ENCODE measurements around the gene LY6G6C. TPM values are rescaled to one million over a fixed set of nuclear protein-coding genes. Genes with fewer than 3 reads are reported as not detected.
A peak's percentile ranks its signal among the peaks of the same experiment; 100 is the strongest.

LY6G6C gene
- total RNA-seq, 4 donors from 2014 or later: 0.53 to 14.6 (median 2.4) TPM

GRCh38 chr6:31702405-31702818 is 19.1 kb downstream of the LY6G6C start:
- intact Hi-C loops (cut with DNase I): no loop called here
- peak overlapping the region; percentile 96 to 99 (median 99) for H3K27ac ChIP-seq
- peaks cover 14 to 48% (median 21%) of the 10 kb centered on the region in 3 donors for H3K4me1 ChIP-seq
- H3K9me3 ChIP-seq: no peaks in the 10 kb centered on the region
- WGBS, 2 donors: 0 to 1% methylated on average over 10 of the region's 10 CpGs
- TF ChIP-seq CTCF (IDR thresholded peaks at IDR 0.05): no peak
- TF ChIP-seq POLR2A (IDR thresholded peaks at IDR 0.05): no peak
- H3K36me3 ChIP-seq: peaks cover 0 to 38% (median 4%) of the 10 kb centered on the region in 3 donors
- H3K27me3 ChIP-seq: no peaks in the 10 kb centered on the region
- DNase-seq: no peak
- peak overlapping the region; percentile 64 to 96 (median 81) for H3K4me3 ChIP-seq

GRCh38 chr6:31701666-31702404 is 19.7 kb downstream of the LY6G6C start:
- TF ChIP-seq CTCF (IDR thresholded peaks at IDR 0.05) (no peak), POLR2A (IDR thresholded peaks at IDR 0.05) (no peak)
- Histone ChIP-seq H3K4me3 (peak overlapping the region; percentile 64 to 96 (median 81)), H3K27ac (peak overlapping the region in 3 of 4 donors; percentile 96 to 99 (median 99)), H3K36me3 (peaks cover 0 to 44% (median 5%) of the 10 kb centered on the region in 3 donors), H3K27me3 (no peaks in the 10 kb centered on the region), H3K9me3 (no peaks in the 10 kb centered on the region), H3K4me1 (peaks cover 14 to 48% (median 21%) of the 10 kb centered on the region in 3 donors)
- no peak for DNase-seq
- WGBS, 2 donors: 21 to 39% methylated on average over 4 to 7 of the region's 7 CpGs
- intact Hi-C loops (cut with DNase I): no loop called here

GRCh38 chr6:31700740-31701401 is 20.7 kb downstream of the LY6G6C start:
- no peak for DNase-seq
- Histone ChIP-seq H3K27me3 (no peaks in the 10 kb centered on the region), H3K4me3 (no peak overlapping the region), H3K9me3 (no peaks in the 10 kb centered on the region), H3K27ac (peak overlapping the region in 1 of 4 donors; percentile 99), H3K4me1 (peaks cover 14 to 48% (median 21%) of the 10 kb centered on the region in 3 donors), H3K36me3 (peaks cover 0 to 54% (median 14%) of the 10 kb centered on the region in 3 donors)
- TF ChIP-seq POLR2A (IDR thresholded peaks at IDR 0.05) (no peak), CTCF (IDR thresholded peaks at IDR 0.05) (no peak)
- 82 to 84% methylated on average over 5 of the region's 5 CpGs for WGBS, 2 donors
- intact Hi-C loops (cut with DNase I): no loop called here

- Histone ChIP-seq H3K9me3 (no peaks in the 10 kb centered on the region), H3K4me3 (no peak overlapping the region), H3K27me3 (no peaks in the 10 kb centered on the region), H3K4me1 (peaks cover 14 to 39% (median 17%) of the 10 kb centered on the region in 3 donors), H3K36me3 (peaks cover 9 to 87% (median 39%) of the 10 kb centered on the region in 3 donors), H3K27ac (no peak overlapping the region)
- DNase-seq: no peak
- intact Hi-C loops (cut with DNase I): no loop called here
- TF ChIP-seq POLR2A (IDR thresholded peaks at IDR 0.05): no peak
- TF ChIP-seq CTCF (IDR thresholded peaks at IDR 0.05): no peak
- 12 to 49% methylated on average over 3 of the region's 3 CpGs for WGBS, 2 donors
These were observed 24.0 kb downstream of the LY6G6C start for GRCh38 chr6:31697555-31697954.

GRCh38 chr6:31693535-31693934 is 28.0 kb downstream of the LY6G6C start:
- intact Hi-C loops (cut with DNase I): no loop called here
- no peak for DNase-seq

More at GRCh38 chr6:31693535-31693934, 28.0 kb downstream of the LY6G6C start:
- TF ChIP-seq POLR2A (IDR thresholded peaks at IDR 0.05) (no peak), CTCF (IDR thresholded peaks at IDR 0.05) (no peak)
- WGBS, 2 donors: 91 to 100% methylated on average over 4 to 6 of the region's 6 CpGs
- H3K27me3 ChIP-seq: no peaks in the 10 kb centered on the region
- H3K27ac ChIP-seq: no peak overlapping the region
- H3K4me3 ChIP-seq: no peak overlapping the region
- H3K9me3 ChIP-seq: no peaks in the 10 kb centered on the region
- H3K36me3 ChIP-seq: peaks cover 27 to 99% (median 63%) of the 10 kb centered on the region in 3 donors
- H3K4me1 ChIP-seq: peaks cover 0 to 8% (median 0%) of the 10 kb centered on the region in 3 donors
